Measurements from ENCODE around the gene MYO1E.

MYO1E gene

DNA sequence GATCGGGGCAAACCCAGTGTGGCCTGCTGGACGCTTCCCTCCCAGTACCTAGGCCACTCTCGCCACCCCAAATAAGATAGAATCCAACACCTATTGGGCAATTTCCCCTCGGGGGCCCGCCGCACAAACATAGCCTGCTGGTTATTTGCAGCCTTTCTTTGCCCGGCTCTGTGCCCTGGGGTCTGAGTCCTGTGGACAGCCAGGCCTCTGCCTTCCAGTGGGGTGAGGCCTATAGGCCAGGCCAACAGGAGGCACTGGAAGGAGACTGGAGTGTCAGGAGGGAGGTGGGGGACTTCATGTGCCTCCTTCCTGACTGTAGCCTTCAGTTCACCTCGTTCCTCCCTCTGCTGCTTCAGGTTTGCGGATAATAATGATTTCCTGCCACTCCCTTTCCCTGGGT lies 213.5 kb downstream of the MYO1E start:
- TF ChIP-seq, protein P1, sequence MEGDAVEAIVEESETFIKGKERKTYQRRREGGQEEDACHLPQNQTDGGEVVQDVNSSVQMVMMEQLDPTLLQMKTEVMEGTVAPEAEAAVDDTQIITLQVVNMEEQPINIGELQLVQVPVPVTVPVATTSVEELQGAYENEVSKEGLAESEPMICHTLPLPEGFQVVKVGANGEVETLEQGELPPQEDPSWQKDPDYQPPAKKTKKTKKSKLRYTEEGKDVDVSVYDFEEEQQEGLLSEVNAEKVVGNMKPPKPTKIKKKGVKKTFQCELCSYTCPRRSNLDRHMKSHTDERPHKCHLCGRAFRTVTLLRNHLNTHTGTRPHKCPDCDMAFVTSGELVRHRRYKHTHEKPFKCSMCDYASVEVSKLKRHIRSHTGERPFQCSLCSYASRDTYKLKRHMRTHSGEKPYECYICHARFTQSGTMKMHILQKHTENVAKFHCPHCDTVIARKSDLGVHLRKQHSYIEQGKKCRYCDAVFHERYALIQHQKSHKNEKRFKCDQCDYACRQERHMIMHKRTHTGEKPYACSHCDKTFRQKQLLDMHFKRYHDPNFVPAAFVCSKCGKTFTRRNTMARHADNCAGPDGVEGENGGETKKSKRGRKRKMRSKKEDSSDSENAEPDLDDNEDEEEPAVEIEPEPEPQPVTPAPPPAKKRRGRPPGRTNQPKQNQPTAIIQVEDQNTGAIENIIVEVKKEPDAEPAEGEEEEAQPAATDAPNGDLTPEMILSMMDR (IDR thresholded peaks at IDR 0.05; ENCODE audit: insufficient read depth, missing control alignments) = no peak
- DNase-seq (ENCODE audit: insufficient read length, low spot score) (no peak), FAIRE-seq (no peak)

DNA sequence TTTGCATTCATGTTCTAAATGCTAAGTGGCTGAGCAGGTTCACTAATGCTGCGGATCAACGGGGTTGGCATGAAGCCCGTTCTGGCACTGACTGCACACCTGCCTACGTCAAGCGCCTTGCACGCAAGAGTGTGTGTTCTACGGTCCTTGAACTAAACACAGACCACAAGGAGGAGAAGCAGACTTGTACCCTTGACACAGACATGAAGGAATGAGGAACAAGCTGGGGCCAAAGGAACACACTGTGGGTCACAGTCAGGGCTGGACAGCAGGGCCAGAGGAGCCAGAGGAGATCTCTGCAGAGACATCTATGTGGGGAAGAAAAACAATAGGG lies 214.0 kb downstream of the MYO1E start:
- FAIRE-seq (no peak), DNase-seq (ENCODE audit: insufficient read length, low spot score) (no peak)
- TF ChIP-seq, protein P1 (IDR thresholded peaks at IDR 0.05; ENCODE audit: insufficient read depth, missing control alignments) = no peak

DNA sequence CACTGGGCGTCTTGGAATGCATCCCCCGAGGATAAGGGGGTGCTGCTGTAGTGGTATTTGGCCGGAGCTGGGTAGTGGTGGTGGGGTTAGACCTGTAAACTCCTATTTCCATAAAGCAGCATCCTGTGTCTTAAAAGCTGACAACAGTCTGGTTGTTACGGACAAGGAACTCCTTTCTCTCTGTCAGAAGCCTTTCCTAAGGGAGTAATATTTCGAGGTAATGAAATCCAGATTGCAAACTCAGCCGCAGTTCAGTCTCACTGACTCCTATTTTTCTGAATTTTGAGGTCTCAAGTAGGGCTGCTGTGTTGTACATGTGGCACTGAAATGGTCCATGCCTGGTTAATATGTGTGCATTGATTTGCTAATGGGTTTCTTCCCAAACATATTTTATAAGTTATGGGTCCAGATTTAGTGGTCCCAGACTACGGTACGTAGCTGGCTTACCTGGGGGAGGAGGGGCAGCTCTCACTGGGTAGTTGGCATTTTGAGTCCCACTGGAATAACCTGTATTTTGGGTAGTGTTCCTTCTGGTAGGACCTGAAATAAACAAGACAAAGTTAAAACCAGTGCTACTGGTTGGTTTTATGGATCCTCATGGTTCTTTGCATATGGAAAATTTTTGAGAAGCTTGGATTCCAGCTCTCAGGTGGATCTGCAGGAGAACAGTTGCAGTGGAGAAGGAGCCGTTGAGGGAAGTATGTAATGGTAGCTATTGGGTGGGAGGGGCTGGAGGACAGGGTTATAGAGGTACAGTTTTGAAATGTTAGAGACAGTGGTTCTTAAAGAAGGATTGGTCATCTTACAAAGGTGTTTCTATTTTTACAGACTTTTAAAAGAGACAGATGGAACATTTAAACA lies 214.6 kb downstream of the MYO1E start:
- TF ChIP-seq, protein P1 (IDR thresholded peaks at IDR 0.05; ENCODE audit: insufficient read depth, missing control alignments) = no peak
- no peak for FAIRE-seq
- no peak for DNase-seq (ENCODE audit: insufficient read length, low spot score)

DNA sequence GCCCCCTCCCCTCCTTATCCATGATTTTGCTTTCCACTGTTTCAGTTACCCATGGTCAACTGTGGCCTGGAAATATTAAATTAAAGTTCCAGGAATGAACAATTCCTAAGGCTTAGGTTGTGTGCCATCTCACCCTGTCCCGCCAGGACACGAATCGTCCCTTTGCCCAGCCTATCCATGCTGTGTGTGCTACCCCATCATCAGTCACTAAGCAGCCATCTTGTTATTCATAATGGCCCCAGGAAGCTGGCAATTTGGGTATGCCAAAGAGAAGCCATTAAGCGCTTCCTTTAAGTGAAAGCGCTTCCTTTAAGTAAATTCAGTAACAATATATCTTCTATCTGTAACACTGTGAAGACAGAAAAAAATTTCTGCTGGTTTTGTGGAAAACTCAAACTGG lies 215.3 kb downstream of the MYO1E start:
- DNase-seq (ENCODE audit: insufficient read length, low spot score) (no peak), FAIRE-seq (no peak)
- TF ChIP-seq, protein P1 (IDR thresholded peaks at IDR 0.05; ENCODE audit: insufficient read depth, missing control alignments) = no peak

DNA sequence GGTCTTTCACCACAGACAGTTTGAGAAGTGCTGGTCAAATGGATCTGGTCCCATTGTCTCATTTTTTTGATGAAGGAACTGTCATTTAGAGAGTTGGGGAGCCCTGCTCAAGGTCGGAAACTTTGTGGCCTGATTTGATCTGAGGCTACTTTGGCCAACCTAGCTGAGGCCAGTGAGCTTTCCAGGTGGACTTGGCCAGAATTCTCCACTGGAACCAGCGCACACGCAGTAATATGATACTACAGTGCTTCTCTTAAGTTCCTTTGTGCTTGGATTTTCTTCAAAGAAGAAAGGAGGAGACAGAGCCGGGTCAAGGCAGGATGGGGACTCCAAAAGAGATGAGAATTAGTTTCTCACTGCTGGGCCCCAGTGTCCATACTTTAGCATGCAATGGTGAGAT lies 217.2 kb downstream of the MYO1E start:
- FAIRE-seq (no peak), DNase-seq (ENCODE audit: insufficient read length, low spot score) (no peak)
- TF ChIP-seq, protein P1 (IDR thresholded peaks at IDR 0.05; ENCODE audit: insufficient read depth, missing control alignments) = no peak

DNA sequence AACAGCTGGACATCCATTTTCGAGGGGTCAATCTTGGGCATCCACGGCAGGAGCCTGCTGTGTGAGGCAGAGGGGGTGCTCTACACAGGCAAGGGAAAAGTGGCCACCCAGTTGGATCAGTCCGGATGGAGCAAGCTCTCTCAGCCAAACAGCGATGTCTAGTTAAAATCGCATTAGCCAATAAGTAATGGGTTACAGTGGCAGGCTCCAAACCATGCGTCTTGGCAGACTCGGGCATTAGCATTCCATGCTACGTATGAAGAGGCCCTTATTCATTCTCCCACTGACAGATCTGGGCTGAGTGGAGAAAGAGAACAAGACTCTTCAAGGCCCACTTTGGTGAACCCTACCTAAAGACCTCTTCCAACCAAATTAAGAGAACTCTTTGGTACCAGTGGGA lies 218.4 kb downstream of the MYO1E start:
- TF ChIP-seq, protein P1 (IDR thresholded peaks at IDR 0.05; ENCODE audit: insufficient read depth, missing control alignments) = no peak
- no peak for FAIRE-seq
- no peak for DNase-seq (ENCODE audit: insufficient read length, low spot score)

DNA sequence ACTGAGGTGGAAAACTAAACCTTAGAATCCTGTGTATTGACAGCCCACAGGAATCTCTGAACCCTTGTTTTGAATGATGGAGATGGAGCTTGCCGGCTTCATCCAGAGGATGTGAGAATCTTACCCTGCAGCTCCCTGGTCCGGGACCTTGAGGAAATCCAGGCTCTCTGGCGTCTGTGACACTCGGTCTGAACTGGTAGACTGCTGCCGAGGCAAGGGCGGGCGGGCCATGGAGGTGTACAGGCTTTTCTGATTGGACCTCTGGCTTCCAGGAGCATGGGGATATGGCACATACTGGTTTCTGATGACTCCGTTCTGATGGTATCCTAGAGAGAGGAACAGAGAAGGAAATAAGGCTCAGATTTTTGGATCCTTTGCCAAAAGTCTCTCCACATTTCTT lies 219.2 kb downstream of the MYO1E start:
- no peak for FAIRE-seq
- no peak for DNase-seq (ENCODE audit: insufficient read length, low spot score)
- TF ChIP-seq, protein P1 (IDR thresholded peaks at IDR 0.05; ENCODE audit: insufficient read depth, missing control alignments) = no peak
